ENCODE results near the gene MEGF6.

MEGF6 gene

DNA sequence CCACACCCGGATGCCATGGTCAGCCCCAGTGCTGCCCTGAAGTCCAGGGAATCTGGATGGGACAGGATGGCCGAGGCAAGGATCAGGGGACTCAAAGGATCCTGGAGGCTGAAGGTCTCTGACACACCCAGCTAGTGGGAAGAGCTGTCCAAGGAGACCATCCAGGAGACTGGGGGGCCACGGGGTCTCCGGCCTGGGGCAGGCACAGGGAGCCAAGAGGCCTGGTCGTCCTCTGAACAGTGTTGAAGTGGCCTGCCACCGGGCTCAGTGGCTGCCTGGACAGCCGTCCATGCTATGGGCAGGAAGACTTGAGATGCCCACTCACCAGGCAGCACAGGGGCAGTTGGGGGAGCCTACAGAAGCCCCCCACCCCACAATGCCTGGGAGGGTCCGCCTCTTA lies 41.9 kb downstream of the MEGF6 start:
- ATAC-seq, result no peak
- TF ChIP-seq ZNF565 (CRISPR knock-in tag; conservative IDR thresholded peaks at IDR 0.05; ENCODE audit: low read depth), result no peak
- TF ChIP-seq ZNF8 (CRISPR knock-in tag; IDR thresholded peaks at IDR 0.05), result no peak
- TF ChIP-seq POU6F1 (CRISPR knock-in tag; IDR thresholded peaks at IDR 0.05; ENCODE audit: borderline replicate concordance, low read depth), result no peak
- TF ChIP-seq ISL1 (CRISPR knock-in tag; IDR thresholded peaks at IDR 0.05), result no peak
- TF ChIP-seq SNAI2 (CRISPR knock-in tag; IDR thresholded peaks at IDR 0.05), result no peak
- TF ChIP-seq ZFP30 (CRISPR knock-in tag; IDR thresholded peaks at IDR 0.05), result no peak
- no peak for TF ChIP-seq GLIS3 (CRISPR knock-in tag; IDR thresholded peaks at IDR 0.05)
- TF ChIP-seq CSDC2 (CRISPR knock-in tag; IDR thresholded peaks at IDR 0.05), result no peak
- no peak for TF ChIP-seq ZNF70 (CRISPR knock-in tag; IDR thresholded peaks at IDR 0.05)

DNA sequence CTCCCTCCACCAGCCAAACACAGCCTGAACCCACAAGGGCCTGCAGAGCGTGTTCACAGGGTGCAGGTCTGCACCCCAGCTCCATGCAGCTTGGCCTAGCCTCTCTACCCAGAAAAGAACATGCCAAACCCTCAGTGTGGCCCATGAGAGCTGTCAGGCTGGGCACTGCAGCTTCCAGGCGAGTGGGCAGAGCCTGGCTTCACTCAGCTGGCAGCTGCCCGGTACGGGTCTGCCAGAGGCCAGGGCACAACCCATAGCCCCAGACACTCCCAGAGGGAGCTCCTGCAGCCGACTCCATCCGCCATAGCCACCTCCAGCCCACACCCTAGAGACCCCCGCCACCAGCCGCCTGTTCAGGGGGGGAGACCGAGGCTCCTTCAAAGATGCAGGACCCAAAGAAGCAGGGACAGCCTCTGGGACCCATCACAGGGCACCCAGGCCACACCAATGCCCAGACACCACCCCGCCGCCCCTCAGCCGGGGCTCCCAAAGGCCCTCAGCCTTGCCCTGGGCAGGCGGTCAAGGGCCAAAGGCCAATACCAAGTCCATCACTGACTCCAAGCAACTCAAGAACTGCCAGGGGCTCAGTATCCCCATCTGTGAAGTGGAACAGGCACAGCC lies 42.4 kb downstream of the MEGF6 start:
- no peak for ATAC-seq
- TF ChIP-seq TCF4 (CRISPR knock-in tag; IDR thresholded peaks at IDR 0.05; ENCODE audit: borderline replicate concordance) (no peak), ZNF565 (CRISPR knock-in tag; conservative IDR thresholded peaks at IDR 0.05; ENCODE audit: low read depth) (no peak), ESRRG (CRISPR knock-in tag; IDR thresholded peaks at IDR 0.05) (no peak), BACH2 (CRISPR knock-in tag; IDR thresholded peaks at IDR 0.05; ENCODE audit: borderline replicate concordance) (no peak), CSRNP3 (CRISPR knock-in tag; IDR thresholded peaks at IDR 0.05) (no peak), ISL1 (CRISPR knock-in tag; IDR thresholded peaks at IDR 0.05) (no peak), POU6F1 (CRISPR knock-in tag; IDR thresholded peaks at IDR 0.05; ENCODE audit: borderline replicate concordance, low read depth) (no peak), SNAI2 (CRISPR knock-in tag; IDR thresholded peaks at IDR 0.05) (no peak), ZNF70 (CRISPR knock-in tag; IDR thresholded peaks at IDR 0.05) (no peak), ZFP30 (CRISPR knock-in tag; IDR thresholded peaks at IDR 0.05) (no peak), PPARA (CRISPR knock-in tag; IDR thresholded peaks at IDR 0.05; ENCODE audit: borderline replicate concordance) (no peak), GLIS3 (CRISPR knock-in tag; IDR thresholded peaks at IDR 0.05) (no peak), RARB (CRISPR knock-in tag; IDR thresholded peaks at IDR 0.05) (no peak), OSR1 (CRISPR knock-in tag; IDR thresholded peaks at IDR 0.05) (no peak)
- TF ChIP-seq, protein P1, sequence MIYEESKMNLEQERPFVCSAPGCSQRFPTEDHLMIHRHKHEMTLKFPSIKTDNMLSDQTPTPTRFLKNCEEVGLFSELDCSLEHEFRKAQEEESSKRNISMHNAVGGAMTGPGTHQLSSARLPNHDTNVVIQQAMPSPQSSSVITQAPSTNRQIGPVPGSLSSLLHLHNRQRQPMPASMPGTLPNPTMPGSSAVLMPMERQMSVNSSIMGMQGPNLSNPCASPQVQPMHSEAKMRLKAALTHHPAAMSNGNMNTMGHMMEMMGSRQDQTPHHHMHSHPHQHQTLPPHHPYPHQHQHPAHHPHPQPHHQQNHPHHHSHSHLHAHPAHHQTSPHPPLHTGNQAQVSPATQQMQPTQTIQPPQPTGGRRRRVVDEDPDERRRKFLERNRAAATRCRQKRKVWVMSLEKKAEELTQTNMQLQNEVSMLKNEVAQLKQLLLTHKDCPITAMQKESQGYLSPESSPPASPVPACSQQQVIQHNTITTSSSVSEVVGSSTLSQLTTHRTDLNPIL (CRISPR knock-in tag; IDR thresholded peaks at IDR 0.05; ENCODE audit: low read depth), result no peak

- ATAC-seq, result no peak
- TF ChIP-seq GLIS3 (CRISPR knock-in tag; IDR thresholded peaks at IDR 0.05) (no peak), ZNF70 (CRISPR knock-in tag; IDR thresholded peaks at IDR 0.05) (no peak), ESRRG (CRISPR knock-in tag; IDR thresholded peaks at IDR 0.05) (no peak)
These were observed 44.1 kb downstream of the MEGF6 start for GRCh38 chr1:3566951-3567804.

GRCh38 chr1:3566003-3566885 lies 45.1 kb downstream of the MEGF6 start:
- no peak for ATAC-seq
- TF ChIP-seq PATZ1 (CRISPR knock-in tag; IDR thresholded peaks at IDR 0.05; ENCODE audit: borderline replicate concordance) (no peak), SNAI2 (CRISPR knock-in tag; IDR thresholded peaks at IDR 0.05) (no peak), ESRRG (CRISPR knock-in tag; IDR thresholded peaks at IDR 0.05) (no peak), CSRNP3 (CRISPR knock-in tag; IDR thresholded peaks at IDR 0.05) (no peak), BACH2 (CRISPR knock-in tag; IDR thresholded peaks at IDR 0.05; ENCODE audit: borderline replicate concordance) (no peak), RARB (CRISPR knock-in tag; IDR thresholded peaks at IDR 0.05) (no peak), ZNF8 (CRISPR knock-in tag; IDR thresholded peaks at IDR 0.05) (no peak), ZFP3 (CRISPR knock-in tag; IDR thresholded peaks at IDR 0.05) (no peak), ARNTL (CRISPR knock-in tag; IDR thresholded peaks at IDR 0.05; ENCODE audit: borderline replicate concordance, low read depth) (no peak), ZNF70 (CRISPR knock-in tag; IDR thresholded peaks at IDR 0.05) (no peak), ZNF565 (CRISPR knock-in tag; conservative IDR thresholded peaks at IDR 0.05; ENCODE audit: low read depth) (no peak), TCF4 (CRISPR knock-in tag; IDR thresholded peaks at IDR 0.05; ENCODE audit: borderline replicate concordance) (no peak)
- TF ChIP-seq, protein P1 (CRISPR knock-in tag; IDR thresholded peaks at IDR 0.05; ENCODE audit: low read depth), result no peak

All from SK-N-SH treated with all-trans-retinoic acid at 6 μM for 48 hours (cell line).